TTC549 (cell line): ENCODE data around the gene POU1F1.
"Not testable (repeated sequence)": the region's sequence is repeated elsewhere in the genome, so short reads cannot be mapped to it uniquely, and the experiment has no call there.

ENCODE experiments used
- FAIRE-seq: peaks from 2 replicates; lab custom pipeline; 2012; peaks lifted over from hg19 to GRCh38; lab: Jason Lieb, UNC

POU1F1 gene

GRCh38 chr3:87250009-87250408 lies 26.4 kb downstream of the POU1F1 start:
- no peak for FAIRE-seq

DNA sequence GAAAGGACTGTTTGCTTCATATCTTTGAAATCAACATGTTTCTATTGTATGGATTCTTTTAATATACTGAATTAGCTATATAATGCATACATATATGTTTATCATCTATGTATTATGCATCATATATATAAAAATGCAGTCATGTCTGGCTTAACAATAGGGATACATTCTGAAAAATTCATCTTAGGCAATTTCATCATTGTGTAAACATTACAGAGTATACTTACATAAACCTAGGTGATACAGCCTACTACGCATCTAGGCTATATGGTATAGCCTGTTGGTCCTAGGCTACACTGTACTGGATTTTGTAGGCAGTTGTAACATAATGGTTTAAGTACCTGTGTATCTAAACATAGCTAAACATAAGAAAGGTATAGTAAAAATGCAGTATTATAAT lies 27.6 kb downstream of the POU1F1 start:
- no peak for FAIRE-seq

DNA sequence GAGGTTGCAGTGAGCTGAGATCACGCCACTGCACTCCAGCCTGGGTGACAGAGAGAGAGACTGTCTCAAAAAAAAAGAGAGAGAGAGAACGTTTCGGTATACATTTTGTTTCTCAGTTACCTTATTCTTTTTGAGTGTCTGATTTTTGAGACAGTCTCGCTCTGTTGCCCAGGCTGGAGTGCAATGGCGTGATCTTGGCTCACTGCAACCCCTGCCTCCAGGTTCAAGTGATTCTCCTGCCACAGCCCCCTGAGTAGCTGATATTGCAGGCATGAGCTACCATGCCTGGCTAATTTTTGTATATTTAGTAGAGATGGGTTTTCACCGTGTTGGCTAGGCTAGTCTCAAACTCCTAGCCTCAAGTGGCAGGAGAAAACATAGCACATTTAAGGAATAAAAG lies 28.2 kb downstream of the POU1F1 start:
- not testable (repeated sequence) for FAIRE-seq

DNA sequence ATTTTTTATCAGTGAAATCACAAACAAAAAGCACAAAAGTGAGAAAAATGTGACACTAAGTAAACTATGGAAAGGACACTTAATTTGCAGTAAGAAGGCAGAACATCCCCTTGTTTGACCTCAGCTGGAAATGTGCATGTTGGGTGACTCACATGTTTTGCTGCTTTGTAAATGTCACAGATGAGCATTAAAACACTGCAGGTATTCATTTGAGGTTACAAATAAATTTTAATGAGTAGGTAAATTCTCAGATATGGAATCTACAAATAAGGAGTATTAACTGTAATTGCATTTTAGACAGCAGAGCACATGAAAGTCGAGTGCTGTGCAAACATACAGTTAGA lies 29.0 kb downstream of the POU1F1 start:
- no peak for FAIRE-seq

GRCh38 chr3:87246662-87247429 lies 29.5 kb downstream of the POU1F1 start:
- no peak for FAIRE-seq

GRCh38 chr3:87236093-87236492 lies 40.3 kb downstream of the POU1F1 start:
- FAIRE-seq = no peak

DNA sequence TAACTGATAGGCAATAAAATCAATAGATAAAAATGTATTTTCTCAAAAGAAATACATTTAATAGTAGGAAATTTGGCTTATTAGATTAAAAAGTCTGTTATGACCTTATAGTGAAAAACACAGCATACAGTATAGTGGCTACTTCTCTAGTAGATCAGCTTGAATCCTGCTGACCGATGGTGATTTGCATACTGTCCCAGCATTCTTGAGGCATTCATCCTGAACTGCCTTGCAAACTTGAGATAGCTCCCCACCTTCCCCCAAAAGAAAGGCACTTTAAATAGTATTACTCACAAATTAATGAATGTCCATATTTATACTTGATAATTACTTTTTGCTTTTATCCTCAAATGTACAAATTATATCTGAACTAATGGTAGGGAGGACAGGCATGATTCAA lies 42.6 kb downstream of the POU1F1 start:
- FAIRE-seq = no peak

- no peak for FAIRE-seq
Observed at GRCh38 chr3:87229113-87229512, 47.3 kb downstream of the POU1F1 start.

GRCh38 chr3:87228316-87228715 lies 48.1 kb downstream of the POU1F1 start:
- no peak for FAIRE-seq

DNA sequence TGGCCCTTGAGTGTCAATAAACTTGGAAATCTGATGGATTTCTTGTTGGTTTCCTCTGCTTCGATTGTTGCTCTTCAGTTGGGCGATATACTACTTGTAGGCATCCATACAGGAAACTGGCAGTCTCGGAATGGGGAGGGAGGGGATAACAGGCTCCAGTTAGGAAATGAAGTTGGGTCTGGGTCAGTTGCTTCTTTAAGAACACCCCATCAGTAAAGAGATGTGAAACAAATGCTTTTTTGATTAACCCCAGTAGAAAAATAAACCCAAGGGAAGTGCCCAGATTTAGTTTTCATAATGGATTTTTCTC lies 48.6 kb downstream of the POU1F1 start:
- no peak for FAIRE-seq

DNA sequence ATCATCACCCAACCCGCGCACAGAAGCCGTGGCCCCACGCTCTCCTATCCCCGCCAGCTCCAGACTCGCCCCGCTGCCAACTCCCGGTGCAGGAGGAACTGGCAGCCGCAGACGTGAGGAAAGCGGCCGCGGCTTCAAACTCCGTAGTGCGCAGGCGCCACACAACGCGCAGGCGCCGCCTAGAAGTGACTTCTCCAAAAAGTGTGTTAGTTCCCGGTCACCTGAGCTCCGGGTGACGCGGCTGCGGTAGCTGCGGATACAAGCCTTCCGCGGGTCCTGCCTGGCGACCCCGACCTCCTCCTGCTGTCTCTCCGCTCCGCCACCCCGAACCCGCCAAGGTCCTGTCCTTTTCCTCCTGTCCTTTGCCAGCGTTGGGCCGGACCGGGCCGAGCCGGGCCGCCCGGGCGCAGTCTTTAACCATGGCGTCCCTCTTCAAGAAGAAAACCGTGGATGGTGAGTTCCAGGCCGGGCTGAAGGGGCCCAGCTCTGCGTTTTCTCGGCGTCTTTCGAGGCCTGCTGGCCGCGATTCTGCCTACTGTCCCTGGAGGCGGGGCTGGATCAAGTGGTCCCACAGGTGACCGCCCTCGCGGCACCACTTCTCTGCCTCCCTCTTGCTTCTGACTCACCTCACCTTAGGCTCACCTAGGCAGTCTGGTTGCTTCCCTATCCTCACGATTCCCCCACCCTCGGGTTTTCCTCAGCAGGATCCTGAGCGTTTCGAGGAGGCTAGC lies 49.1 kb downstream of the POU1F1 start, which contains the start of gene CHMP2B:
Gene CHMP2B (plus strand): TSS at position 206 of the 731 bp plus-strand sequence. CDS start 214 bp downstream, at position 420.
- no peak for FAIRE-seq

GRCh38 chr3:87225659-87226058 lies 50.7 kb downstream of the POU1F1 start:
- FAIRE-seq = no peak

DNA sequence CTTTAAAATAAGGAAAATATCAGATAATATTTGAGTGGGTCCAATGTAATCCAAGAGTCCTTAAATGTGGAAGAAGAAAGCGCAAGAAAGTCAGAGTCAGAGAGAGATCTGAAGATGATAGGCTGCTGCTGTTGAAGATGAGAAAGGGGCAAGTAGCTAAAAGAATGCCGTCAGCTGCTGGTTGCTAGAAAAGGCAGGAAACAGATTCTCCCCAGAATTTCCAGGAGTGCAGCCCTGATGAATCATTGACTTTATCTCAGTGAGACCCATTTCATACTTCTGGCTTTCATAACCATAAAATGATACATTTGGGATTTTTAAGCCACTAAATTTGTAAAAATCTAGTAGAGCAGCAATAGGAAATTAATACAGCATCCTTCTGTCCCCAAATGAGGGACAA lies 56.8 kb downstream of the POU1F1 start:
- no peak for FAIRE-seq

DNA sequence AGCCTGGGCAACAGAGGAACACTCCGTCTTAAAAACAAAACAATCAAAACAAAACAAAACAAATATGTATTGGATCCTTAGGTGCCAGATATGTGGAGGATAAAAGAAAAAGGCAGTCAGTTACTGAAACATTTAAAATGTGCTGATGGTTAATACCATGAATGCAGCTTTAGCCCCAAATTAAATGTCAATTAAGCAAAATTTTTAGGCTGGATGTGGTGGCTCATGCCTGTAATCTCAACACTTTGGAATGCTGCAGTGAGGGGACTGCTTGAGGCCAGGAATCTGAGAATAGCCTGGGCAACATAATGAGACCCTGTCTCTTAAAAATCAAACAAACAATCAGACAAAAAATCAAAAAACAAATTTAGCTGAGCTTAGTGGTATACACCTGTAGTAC lies 57.8 kb downstream of the POU1F1 start:
- no peak for FAIRE-seq
